ENCODE results near the gene HSD17B3.

Gene HSD17B3

GRCh38 chr9:96186591-96187011 lies 115.4 kb downstream of the HSD17B3 start:
- FAIRE-seq, result no peak
- no peak for DNase-seq (ENCODE audit: insufficient read length, low spot score)
- no peak for TF ChIP-seq CTCF (IDR thresholded peaks at IDR 0.05; ENCODE audit: insufficient read depth, missing control alignments)

GRCh38 chr9:96185518-96186156 lies 116.3 kb downstream of the HSD17B3 start:
- no peak for TF ChIP-seq CTCF (IDR thresholded peaks at IDR 0.05; ENCODE audit: insufficient read depth, missing control alignments)
- no peak for FAIRE-seq
- no peak for DNase-seq (ENCODE audit: insufficient read length, low spot score)
